Ascending aorta (tissue), 2 donors: ENCODE measurements around the gene FANCF. TPM values are rescaled to one million over a fixed set of nuclear protein-coding genes. Genes with fewer than 3 reads are reported as not detected.

ENCODE experiments used
- DNase-seq, 2 donors: peaks; one replicate each; pipeline ENCODE4 v3.0.0-alpha.2; 2019; ENCODE audit warnings: low spot score in 2 of 2
- H3K27ac ChIP-seq, 2 donors: fragments of 200-600 bp; sonication (generic); one replicate each; pipeline ENCODE4 v1.5.1; 2016 to 2017; ENCODE audit warnings: mild to moderate bottlenecking in 1 of 2
- H3K27me3 ChIP-seq: fragments of 200-600 bp; sonication (generic); one replicate; pipeline ENCODE4 v1.5.1; 2017
- H3K36me3 ChIP-seq, 2 donors: fragments of 200-600 bp; sonication (generic); one replicate each; pipeline ENCODE4 v1.5.1; 2016
- H3K4me1 ChIP-seq, 2 donors: fragments of 200-600 bp; sonication (generic); one replicate each; pipeline ENCODE4 v1.5.1; 2016 to 2017; ENCODE audit warnings: mild to moderate bottlenecking in 1 of 2
- H3K4me3 ChIP-seq, 2 donors: fragments of 200-600 bp; sonication (generic); one replicate each; pipeline ENCODE4 v1.5.1; 2016 to 2017; ENCODE audit warnings: mild to moderate bottlenecking in 1 of 2
- H3K9me3 ChIP-seq, 2 donors: fragments of 200-600 bp; sonication (generic); one replicate each; pipeline ENCODE4 v1.5.1; 2016
- CTCF ChIP-seq, 3 experiments: fragments of 200-600 bp in 2 of 3; fragments of 450-650 bp in 1 of 3; sonication (generic) in 2 of 3; IDR thresholded peaks; one replicate each; pipeline ENCODE4 v1.5.1; 2016 to 2019; ENCODE audit warnings: antibody characterized with exemption in 3 of 3, mild to moderate bottlenecking in 1 of 3, moderate library complexity in 1 of 3
- intact Hi-C: fragments of 100-400 bp; cut with DNase I; formaldehyde crosslinking; loops from one replicate; pipeline ENCODE4 v1.15.1; 2023
- total RNA-seq: library from RNA; depleted of rRNA; stranded (reverse); fragments of >200 nt; gene quantifications from one replicate; pipeline ENCODE4 v1.1.0, GENCODE V29; 2016

Gene FANCF
- total RNA-seq, 1 donor from 2014 or later: 0.32 TPM

- TF ChIP-seq CTCF (IDR thresholded peaks at IDR 0.05): no peak
- intact Hi-C loops: no loop called here
- H3K27ac ChIP-seq: no peak overlapping the region
Observed at GRCh38 chr11:22603933-22604332, 21.7 kb downstream of the FANCF start.

GRCh38 chr11:22602504-22602903 is 23.1 kb downstream of the FANCF start:
- no peaks in the 10 kb centered on the region for H3K4me1 ChIP-seq
- intact Hi-C loops: no loop called here
- H3K36me3 ChIP-seq: no peaks in the 10 kb centered on the region
- no peak overlapping the region for H3K4me3 ChIP-seq
- DNase-seq: no peak
- TF ChIP-seq CTCF (IDR thresholded peaks at IDR 0.05): no peak
- no peaks in the 10 kb centered on the region for H3K27me3 ChIP-seq
- no peak overlapping the region for H3K27ac ChIP-seq
- no peaks in the 10 kb centered on the region for H3K9me3 ChIP-seq

More at GRCh38 chr11:22603933-22604332, 21.7 kb downstream of the FANCF start:
- Histone ChIP-seq H3K9me3 (no peaks in the 10 kb centered on the region), H3K27me3 (no peaks in the 10 kb centered on the region), H3K4me1 (no peaks in the 10 kb centered on the region), H3K36me3 (no peaks in the 10 kb centered on the region), H3K4me3 (no peak overlapping the region)
- no peak for DNase-seq

GRCh38 chr11:22599458-22599857 is 26.2 kb downstream of the FANCF start:
- TF ChIP-seq CTCF (IDR thresholded peaks at IDR 0.05): no peak
- H3K4me3 ChIP-seq: no peak overlapping the region
- intact Hi-C loops: no loop called here
- no peaks in the 10 kb centered on the region for H3K36me3 ChIP-seq
- no peaks in the 10 kb centered on the region for H3K27me3 ChIP-seq
- no peak overlapping the region for H3K27ac ChIP-seq
- DNase-seq: no peak
- H3K4me1 ChIP-seq: no peaks in the 10 kb centered on the region
- no peaks in the 10 kb centered on the region for H3K9me3 ChIP-seq

- TF ChIP-seq CTCF (IDR thresholded peaks at IDR 0.05): no peak
- H3K4me1 ChIP-seq: no peaks in the 10 kb centered on the region
- H3K4me3 ChIP-seq: no peak overlapping the region
- H3K36me3 ChIP-seq: no peaks in the 10 kb centered on the region
- no peaks in the 10 kb centered on the region for H3K9me3 ChIP-seq
- intact Hi-C loops: no loop called here
- H3K27ac ChIP-seq: no peak overlapping the region
- no peak for DNase-seq
- no peaks in the 10 kb centered on the region for H3K27me3 ChIP-seq
Observed at GRCh38 chr11:22597062-22597461, 28.6 kb downstream of the FANCF start.

DNA sequence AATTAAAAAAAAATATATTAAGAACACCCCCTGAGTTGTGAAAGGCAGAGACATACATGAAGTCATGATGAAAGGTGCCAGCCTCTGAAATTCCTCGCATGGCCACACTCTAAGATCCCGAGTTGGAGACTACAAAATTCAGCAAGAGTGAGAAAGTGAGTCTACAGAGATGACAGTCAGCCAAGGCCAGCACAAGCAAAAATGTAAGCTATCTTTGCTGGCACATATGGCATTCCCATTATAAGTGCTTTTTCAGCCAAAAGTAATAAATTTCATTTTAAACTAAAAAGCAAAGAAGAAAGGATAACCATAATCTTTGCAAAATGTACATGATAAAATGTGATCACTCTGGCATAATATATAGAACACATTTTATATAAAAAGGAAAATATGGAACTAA is 40.6 kb downstream of the FANCF start:
- Histone ChIP-seq H3K4me3 (no peak overlapping the region), H3K4me1 (no peaks in the 10 kb centered on the region), H3K27ac (no peak overlapping the region), H3K9me3 (no peaks in the 10 kb centered on the region), H3K27me3 (no peaks in the 10 kb centered on the region), H3K36me3 (no peaks in the 10 kb centered on the region)
- intact Hi-C loops: no loop called here
- TF ChIP-seq CTCF (IDR thresholded peaks at IDR 0.05): no peak
- no peak for DNase-seq

DNA sequence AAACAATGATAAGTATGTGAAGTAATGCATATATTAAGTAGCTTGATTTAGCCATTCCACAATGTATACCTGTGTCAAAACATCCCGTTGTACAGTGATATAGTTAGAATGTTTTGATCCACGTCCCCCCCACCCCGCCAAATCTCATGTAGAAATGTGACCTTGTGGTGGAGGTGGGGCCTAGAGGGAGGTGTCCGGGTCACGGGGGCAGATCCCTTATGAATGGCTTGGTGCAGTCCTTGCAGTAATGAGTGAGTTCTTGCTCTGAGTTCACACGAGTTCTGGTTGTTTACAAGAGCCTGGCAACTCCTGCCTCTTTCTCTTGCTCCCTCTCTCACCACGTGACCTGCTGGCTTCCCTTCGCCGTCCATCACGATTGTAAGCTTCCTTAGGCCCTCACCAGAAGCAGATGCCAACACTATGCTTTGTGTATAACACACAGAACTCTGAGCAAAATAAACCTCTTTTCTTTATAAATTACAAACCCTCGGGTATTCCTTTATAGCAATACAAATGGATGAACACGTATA is 41.6 kb downstream of the FANCF start:
- Histone ChIP-seq H3K27me3 (no peaks in the 10 kb centered on the region), H3K9me3 (no peaks in the 10 kb centered on the region), H3K4me1 (no peaks in the 10 kb centered on the region), H3K27ac (no peak overlapping the region), H3K36me3 (no peaks in the 10 kb centered on the region), H3K4me3 (no peak overlapping the region)
- no peak for TF ChIP-seq CTCF (IDR thresholded peaks at IDR 0.05)
- intact Hi-C loops: no loop called here
- DNase-seq: no peak
